LNCaP clone FGC (cell line): Measurements from ENCODE around the gene MYL7.

ENCODE experiments used
- DNase-seq: peaks from one replicate; pipeline ENCODE4 v3.0.0-alpha.2; 2011; ENCODE audit warnings: low read depth
- H3K4me3 ChIP-seq: 2 replicates; pipeline ENCODE4 v1.5.1; 2011; ENCODE audit warnings: mild to moderate bottlenecking, low read depth, low read length, control low read depth
- TF ChIP-seq, protein P1 (sequence below): IDR thresholded peaks from 2 replicates; pipeline ENCODE4 v1.5.1; 2012; ENCODE audit warnings: mild to moderate bottlenecking; ENCODE audit not compliant: control insufficient read depth, insufficient read depth; ENCODE audit errors: extremely low read depth

The MYL7 gene, protein sequence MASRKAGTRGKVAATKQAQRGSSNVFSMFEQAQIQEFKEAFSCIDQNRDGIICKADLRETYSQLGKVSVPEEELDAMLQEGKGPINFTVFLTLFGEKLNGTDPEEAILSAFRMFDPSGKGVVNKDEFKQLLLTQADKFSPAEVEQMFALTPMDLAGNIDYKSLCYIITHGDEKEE

GRCh38 chr7:44141221-44141850 lies at the start of gene MYL7:
MYL7 (minus strand) TSS chr7:44141332; CDS start chr7:44141305, 27 bp downstream.
- H3K4me3 ChIP-seq, result no peak within 1 kb of the TSS
- TF ChIP-seq, protein P1, sequence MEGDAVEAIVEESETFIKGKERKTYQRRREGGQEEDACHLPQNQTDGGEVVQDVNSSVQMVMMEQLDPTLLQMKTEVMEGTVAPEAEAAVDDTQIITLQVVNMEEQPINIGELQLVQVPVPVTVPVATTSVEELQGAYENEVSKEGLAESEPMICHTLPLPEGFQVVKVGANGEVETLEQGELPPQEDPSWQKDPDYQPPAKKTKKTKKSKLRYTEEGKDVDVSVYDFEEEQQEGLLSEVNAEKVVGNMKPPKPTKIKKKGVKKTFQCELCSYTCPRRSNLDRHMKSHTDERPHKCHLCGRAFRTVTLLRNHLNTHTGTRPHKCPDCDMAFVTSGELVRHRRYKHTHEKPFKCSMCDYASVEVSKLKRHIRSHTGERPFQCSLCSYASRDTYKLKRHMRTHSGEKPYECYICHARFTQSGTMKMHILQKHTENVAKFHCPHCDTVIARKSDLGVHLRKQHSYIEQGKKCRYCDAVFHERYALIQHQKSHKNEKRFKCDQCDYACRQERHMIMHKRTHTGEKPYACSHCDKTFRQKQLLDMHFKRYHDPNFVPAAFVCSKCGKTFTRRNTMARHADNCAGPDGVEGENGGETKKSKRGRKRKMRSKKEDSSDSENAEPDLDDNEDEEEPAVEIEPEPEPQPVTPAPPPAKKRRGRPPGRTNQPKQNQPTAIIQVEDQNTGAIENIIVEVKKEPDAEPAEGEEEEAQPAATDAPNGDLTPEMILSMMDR, result no peak

GRCh38 chr7:44189993-44190872 lies 49.1 kb upstream of the MYL7 start:
- no peak overlapping the region for H3K4me3 ChIP-seq
- TF ChIP-seq, protein P1, result no peak
- no peak for DNase-seq

More at GRCh38 chr7:44141221-44141850, at the start of gene MYL7:
- no peak for DNase-seq

GRCh38 chr7:44189286-44189992 lies 48.3 kb upstream of the MYL7 start, which contains the start of gene GCK:
GCK (minus strand) TSS chr7:44189439; CDS start chr7:44188953, 486 bp downstream.
- no peak within 1 kb of the TSS for H3K4me3 ChIP-seq
- TF ChIP-seq, protein P1, result no peak
- no peak for DNase-seq

GRCh38 chr7:44188480-44189225 lies 47.5 kb upstream of the MYL7 start:
- TF ChIP-seq, protein P1, result no peak
- no peak overlapping the region for H3K4me3 ChIP-seq
- DNase-seq, result no peak

GRCh38 chr7:44187636-44188416 lies 46.7 kb upstream of the MYL7 start:
- DNase-seq, result no peak
- H3K4me3 ChIP-seq, result no peak overlapping the region
- TF ChIP-seq, protein P1, result no peak
